H1 (cell line): ENCODE data around the gene ZDHHC16. TPM values are rescaled to one million over a fixed set of nuclear protein-coding genes. Genes with fewer than 3 reads are reported as not detected.

Source experiments
- ATF3 ChIP-seq: IDR thresholded peaks from 2 replicates; pipeline ENCODE4 v1.6.1; 2011; ENCODE audit warnings: low read depth, mild to moderate bottlenecking, low read length; ENCODE audit not compliant: insufficient read depth
- BACH1 ChIP-seq: IDR thresholded peaks from 2 replicates; pipeline ENCODE4 v1.6.1; 2012; ENCODE audit warnings: low read length, improper control_type of control experiment
- CBX8 ChIP-seq: fragments of 300-800, 300-1000 bp; sonication (generic); IDR thresholded peaks from 2 replicates; pipeline ENCODE4 v1.7.1; 2016; ENCODE audit warnings: low read depth, low read length, borderline replicate concordance
- CHD7 ChIP-seq: fragments of 300-600 bp; sonication (generic); IDR thresholded peaks from 2 replicates; pipeline ENCODE4 v1.7.1; 2012; ENCODE audit warnings: low read length, moderate library complexity, mild to moderate bottlenecking, inconsistent platforms; ENCODE audit not compliant: insufficient replicate concordance
- KDM4A ChIP-seq: IDR thresholded peaks from one replicate; pipeline ENCODE4 v1.7.1; 2012; ENCODE audit warnings: low read depth, mild to moderate bottlenecking, moderate library complexity, low read length, inconsistent platforms; ENCODE audit not compliant: severe bottlenecking
- SRF ChIP-seq: IDR thresholded peaks from 2 replicates; pipeline ENCODE4 v1.6.1; 2011; ENCODE audit warnings: mild to moderate bottlenecking, low read depth, low read length, moderate library complexity
- polyA plus RNA-seq, 7 experiments: library from polyadenylated mRNA; depleted of rRNA in 3 of 7; stranded (reverse) in 5 of 7; unstranded in 2 of 7; fragments of >200 nt in 5 of 7; fragments of 200-250 nt in 2 of 7; gene quantifications; 1 replicate in 5 of 7; 2 replicates in 1 of 7; 4 replicates in 1 of 7; pipeline versions ENCODE4 v1.2.1 to v1.2.3, GENCODE V29; 2011 to 2013; ENCODE audit warnings: missing spikeins in 2 of 7, mixed read lengths in 2 of 7
- total RNA-seq: library from RNA; stranded (reverse); fragmentation: NEBNext Ultra II Directional; extraction: Animal tissue kit (Norgen Biotek cat#: 25700); gene quantifications from 2 replicates; pipeline ENCODE4 v1.2.1, GENCODE V29; 2021

Gene ZDHHC16
- total and polyA plus RNA-seq, 2 of the 8 experiments (the other 6 are each of a cell fraction or from before 2014, with no cell fraction given) = 45.9 to 108 TPM

- TF ChIP-seq CHD7 = no peak
- TF ChIP-seq BACH1 = no peak
- no peak for TF ChIP-seq SRF
- TF ChIP-seq KDM4A = no peak
- no peak for TF ChIP-seq ATF3
- no peak for TF ChIP-seq CBX8
- TF ChIP-seq, all 59 proteins: peak for 0
Measured at GRCh38 chr10:97505152-97505551, 59.2 kb downstream of the ZDHHC16 start (continued).
